H1 (cell line): ENCODE results near the gene GMNC. TPM values are rescaled to one million over a fixed set of nuclear protein-coding genes. Genes with fewer than 3 reads are reported as not detected.

Experiments
- CHD2 ChIP-seq: IDR thresholded peaks from 2 replicates; pipeline ENCODE4 v1.6.1; 2012; ENCODE audit warnings: low read length, improper control_type of control experiment
- CHD7 ChIP-seq: fragments of 300-600 bp; sonication (generic); IDR thresholded peaks from 2 replicates; pipeline ENCODE4 v1.7.1; 2012; ENCODE audit warnings: low read length, moderate library complexity, mild to moderate bottlenecking, inconsistent platforms; ENCODE audit not compliant: insufficient replicate concordance
- CTCF ChIP-seq, 3 experiments: IDR thresholded peaks; 1 replicate in 2 of 3; 2 replicates in 1 of 3; pipeline versions ENCODE4 v1.5.1 to v1.6.1; 2011; ENCODE audit warnings: low read length in 3 of 3, mild to moderate bottlenecking in 3 of 3, inconsistent platforms in 2 of 3, low read depth in 1 of 3, moderate library complexity in 1 of 3; ENCODE audit not compliant: insufficient read depth in 1 of 3; ENCODE audit errors: control extremely low read depth in 1 of 3
- RAD21 ChIP-seq, 2 experiments: IDR thresholded peaks in 1 of 2; conservative IDR thresholded peaks in 1 of 2; 2 replicates each; pipeline ENCODE4 v1.6.1; 2011; ENCODE audit warnings: low read depth in 2 of 2, low read length in 2 of 2, improper control_type of control experiment in 1 of 2, inconsistent platforms in 1 of 2, mild to moderate bottlenecking in 1 of 2, moderate library complexity in 1 of 2
- SP2 ChIP-seq: IDR thresholded peaks from 2 replicates; pipeline ENCODE4 v1.6.1; 2012; ENCODE audit warnings: mild to moderate bottlenecking, low read length, inconsistent platforms
- TAF1 ChIP-seq: IDR thresholded peaks from 2 replicates; pipeline ENCODE4 v1.6.1; 2011; ENCODE audit warnings: mild to moderate bottlenecking, low read depth, low read length
- ZNF274 ChIP-seq: IDR thresholded peaks from 2 replicates; pipeline ENCODE4 v1.7.0; 2012; ENCODE audit warnings: low read length, borderline replicate concordance; ENCODE audit errors: extremely low read depth
- polyA plus RNA-seq, 7 experiments: library from polyadenylated mRNA; depleted of rRNA in 3 of 7; stranded (reverse) in 5 of 7; unstranded in 2 of 7; fragments of >200 nt in 5 of 7; fragments of 200-250 nt in 2 of 7; gene quantifications; 1 replicate in 5 of 7; 2 replicates in 1 of 7; 4 replicates in 1 of 7; pipeline versions ENCODE4 v1.2.1 to v1.2.3, GENCODE V29; 2011 to 2013; ENCODE audit warnings: missing spikeins in 2 of 7, mixed read lengths in 2 of 7
- total RNA-seq: library from RNA; stranded (reverse); fragmentation: NEBNext Ultra II Directional; extraction: Animal tissue kit (Norgen Biotek cat#: 25700); gene quantifications from 2 replicates; pipeline ENCODE4 v1.2.1, GENCODE V29; 2021

GMNC gene
- total and polyA plus RNA-seq, 2 of the 8 experiments (the other 6 are each of a cell fraction or from before 2014, with no cell fraction given), result 0.05 to 0.24 TPM

- TF ChIP-seq CTCF (IDR thresholded peaks at IDR 0.05; ENCODE audit: control extremely low read depth in 1 of 3, insufficient read depth in 1 of 3, low read depth in 1 of 3, low read length in 3 of 3) (no peak), ZNF274 (no peak), SP2 (no peak), CHD7 (no peak), TAF1 (no peak), RAD21 (IDR thresholded peaks at IDR 0.05 in 1 of 2, conservative IDR thresholded peaks at IDR 0.05 in 1 of 2; ENCODE audit: low read depth in 2 of 2, low read length in 2 of 2) (no peak), CHD2 (no peak)
Measured at GRCh38 chr3:190860521-190860920, 2.0 kb downstream of the GMNC start (continued).
